Chondrocyte (in vitro differentiated cells): Measurements from ENCODE around the gene PNMA8B. TPM values are rescaled to one million over a fixed set of nuclear protein-coding genes. Genes with fewer than 3 reads are reported as not detected.

Experiments used
- DNase-seq: peaks from one replicate; pipeline ENCODE4 v3.0.0; 2021; ENCODE audit warnings: mixed read lengths, low spot score
- H3K27ac Mint-ChIP-seq: one replicate; pipeline ENCODE4 v1.8.0; 2021; ENCODE audit warnings: mild to moderate bottlenecking, moderate library complexity, mixed read lengths; ENCODE audit not compliant: unreplicated experiment
- H3K27me3 Mint-ChIP-seq: 2 replicates; pipeline ENCODE4 v1.8.0; 2021; ENCODE audit warnings: low read depth, mixed read lengths
- H3K36me3 Mint-ChIP-seq: 2 replicates; pipeline ENCODE4 v1.8.0; 2021; ENCODE audit warnings: low read depth, mixed read lengths
- H3K4me1 Mint-ChIP-seq: 2 replicates; pipeline ENCODE4 v1.8.0; 2021; ENCODE audit warnings: low read depth, mild to moderate bottlenecking, mixed read lengths
- H3K4me3 Mint-ChIP-seq: one replicate; pipeline ENCODE4 v1.8.0; 2021; ENCODE audit warnings: mild to moderate bottlenecking, moderate library complexity, mixed read lengths; ENCODE audit not compliant: unreplicated experiment
- H3K9me3 Mint-ChIP-seq: 2 replicates; pipeline ENCODE4 v1.8.0; 2021; ENCODE audit warnings: low read depth, mixed read lengths
- total RNA-seq: library from RNA; stranded (reverse); gene quantifications from 3 replicates; pipeline ENCODE4 v1.2.1, GENCODE V29; 2021
- TF ChIP-seq, protein P1 (sequence below): fragments of 200-600 bp; sonication (generic); IDR thresholded peaks from 2 replicates; pipeline ENCODE4 v1.5.0; 2021; ENCODE audit warnings: antibody characterized with exemption, mild to moderate bottlenecking, moderate library complexity

The PNMA8B gene
- total RNA-seq, 1 donor from 2014 or later = 2.2 TPM

DNA sequence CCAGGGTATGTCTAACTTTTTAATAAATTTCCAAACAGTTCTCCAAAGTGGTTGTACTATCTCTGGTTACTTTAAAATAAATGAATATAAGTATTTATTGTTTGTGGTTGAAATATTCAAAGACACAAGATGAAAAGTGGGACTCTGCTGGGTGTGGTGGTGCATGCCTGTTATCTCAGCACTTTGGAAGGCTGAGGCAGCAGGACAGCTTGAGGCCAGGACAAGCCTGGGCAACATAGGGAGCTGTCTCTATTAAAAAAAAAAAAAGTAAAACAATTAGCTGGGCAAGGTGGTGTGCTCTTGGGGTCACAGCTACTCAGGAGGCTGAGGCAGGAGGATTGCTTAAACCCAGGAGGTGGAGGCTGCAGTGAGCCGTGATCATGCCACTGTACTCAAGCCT, 34.7 kb downstream of the PNMA8B start:
- Mint-ChIP-seq H3K4me3 (no peak overlapping the region), H3K27me3 (no peaks in the 10 kb centered on the region), H3K36me3 (no peaks in the 10 kb centered on the region), H3K4me1 (peaks cover 6% of the 10 kb centered on the region), H3K9me3 (no peaks in the 10 kb centered on the region), H3K27ac (no peak overlapping the region)
- DNase-seq = no peak
- TF ChIP-seq, protein P1, sequence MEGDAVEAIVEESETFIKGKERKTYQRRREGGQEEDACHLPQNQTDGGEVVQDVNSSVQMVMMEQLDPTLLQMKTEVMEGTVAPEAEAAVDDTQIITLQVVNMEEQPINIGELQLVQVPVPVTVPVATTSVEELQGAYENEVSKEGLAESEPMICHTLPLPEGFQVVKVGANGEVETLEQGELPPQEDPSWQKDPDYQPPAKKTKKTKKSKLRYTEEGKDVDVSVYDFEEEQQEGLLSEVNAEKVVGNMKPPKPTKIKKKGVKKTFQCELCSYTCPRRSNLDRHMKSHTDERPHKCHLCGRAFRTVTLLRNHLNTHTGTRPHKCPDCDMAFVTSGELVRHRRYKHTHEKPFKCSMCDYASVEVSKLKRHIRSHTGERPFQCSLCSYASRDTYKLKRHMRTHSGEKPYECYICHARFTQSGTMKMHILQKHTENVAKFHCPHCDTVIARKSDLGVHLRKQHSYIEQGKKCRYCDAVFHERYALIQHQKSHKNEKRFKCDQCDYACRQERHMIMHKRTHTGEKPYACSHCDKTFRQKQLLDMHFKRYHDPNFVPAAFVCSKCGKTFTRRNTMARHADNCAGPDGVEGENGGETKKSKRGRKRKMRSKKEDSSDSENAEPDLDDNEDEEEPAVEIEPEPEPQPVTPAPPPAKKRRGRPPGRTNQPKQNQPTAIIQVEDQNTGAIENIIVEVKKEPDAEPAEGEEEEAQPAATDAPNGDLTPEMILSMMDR = no peak

DNA sequence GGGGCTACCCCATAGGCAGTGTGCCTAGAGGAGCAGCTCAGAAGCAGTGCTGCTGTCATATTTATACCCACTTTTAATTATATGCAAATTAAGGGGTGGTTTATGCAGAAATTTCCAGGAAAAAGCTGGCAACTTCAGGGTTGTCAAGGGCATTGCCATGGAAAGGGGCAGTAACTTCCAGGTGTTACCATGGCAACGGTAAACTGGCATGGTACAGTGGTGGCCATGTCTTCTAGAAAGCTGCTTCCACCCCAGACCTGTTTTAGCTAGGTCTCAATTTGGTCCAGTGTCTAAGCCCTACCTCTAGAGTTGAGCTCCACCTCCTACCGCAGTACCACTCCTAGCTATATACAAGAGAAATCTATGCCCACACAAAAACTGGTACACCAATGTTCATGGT, 35.6 kb downstream of the PNMA8B start:
- no peaks in the 10 kb centered on the region for H3K36me3 Mint-ChIP-seq
- H3K4me1 Mint-ChIP-seq = peaks cover 6% of the 10 kb centered on the region
- no peaks in the 10 kb centered on the region for H3K27me3 Mint-ChIP-seq
- TF ChIP-seq, protein P1 = no peak
- no peaks in the 10 kb centered on the region for H3K9me3 Mint-ChIP-seq
- DNase-seq = no peak
- H3K27ac Mint-ChIP-seq = no peak overlapping the region
- no peak overlapping the region for H3K4me3 Mint-ChIP-seq

DNA sequence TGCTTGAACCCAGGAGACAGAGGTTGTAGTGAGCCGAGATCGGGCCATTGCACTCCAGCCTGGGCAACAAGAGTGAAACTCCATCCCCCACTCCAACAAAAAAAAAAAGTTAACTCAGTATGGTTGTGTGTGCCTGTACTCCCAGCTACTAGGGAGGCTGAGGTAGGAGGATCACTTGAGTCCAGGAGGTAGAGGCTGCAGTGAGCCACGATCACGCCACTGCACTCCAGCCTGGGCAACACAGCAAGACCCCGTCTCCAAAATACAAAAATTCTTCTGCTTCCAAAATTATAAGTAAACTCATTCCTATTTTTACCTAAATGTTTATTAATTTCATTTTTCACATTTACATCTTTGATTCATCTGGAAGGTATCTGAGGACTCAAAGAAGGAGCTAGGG, 38.7 kb downstream of the PNMA8B start:
- Mint-ChIP-seq H3K27ac (no peak overlapping the region), H3K9me3 (no peaks in the 10 kb centered on the region), H3K36me3 (no peaks in the 10 kb centered on the region), H3K27me3 (no peaks in the 10 kb centered on the region), H3K4me3 (no peak overlapping the region), H3K4me1 (peaks cover 6% of the 10 kb centered on the region)
- peak; percentile 5 for DNase-seq
- TF ChIP-seq, protein P1 = no peak

DNA sequence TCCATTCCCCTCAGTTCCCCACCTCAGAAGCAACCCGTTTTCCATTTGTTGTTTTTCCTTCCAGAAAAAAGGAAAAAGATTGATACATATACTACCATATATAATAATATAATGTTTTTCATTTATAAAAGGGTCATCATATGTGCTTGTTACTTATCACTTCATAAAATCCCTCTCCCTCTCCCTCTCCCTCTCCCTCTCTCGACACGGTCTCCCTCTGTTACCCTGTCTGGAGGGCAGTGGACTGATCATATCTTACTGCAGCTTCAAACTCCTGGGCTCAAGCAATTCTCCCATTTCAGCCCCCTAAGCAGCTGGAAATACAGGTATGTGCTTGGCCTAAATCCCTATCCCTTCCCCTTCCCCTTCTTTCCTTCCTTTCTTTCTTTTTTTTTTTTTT, 41.4 kb downstream of the PNMA8B start:
- Mint-ChIP-seq H3K27me3 (no peaks in the 10 kb centered on the region), H3K36me3 (peaks cover 3% of the 10 kb centered on the region), H3K4me1 (peaks cover 24% of the 10 kb centered on the region), H3K9me3 (peaks cover 7% of the 10 kb centered on the region), H3K27ac (no peak overlapping the region), H3K4me3 (no peak overlapping the region)
- DNase-seq = no peak
- TF ChIP-seq, protein P1 = no peak

DNA sequence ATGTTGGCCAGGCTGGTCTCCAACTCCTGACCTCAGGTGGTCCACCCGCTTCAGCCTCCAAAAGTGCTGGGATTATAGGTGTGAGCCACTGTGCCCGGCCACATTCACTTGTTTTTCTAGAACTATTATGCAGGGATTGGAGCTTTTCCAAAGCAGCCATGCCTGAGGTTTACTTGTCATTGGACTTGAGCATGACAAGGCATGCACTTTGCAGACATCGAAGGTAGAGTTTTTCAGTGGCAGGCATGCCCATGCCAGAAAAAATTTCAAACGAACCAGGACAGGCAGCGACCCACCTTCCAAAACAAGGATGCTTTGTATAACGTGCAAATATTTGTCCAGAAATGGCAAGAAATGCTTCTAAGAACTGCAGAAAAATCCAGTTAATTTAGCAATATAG, 42.0 kb downstream of the PNMA8B start:
- Mint-ChIP-seq H3K4me3 (no peak overlapping the region), H3K36me3 (peaks cover 3% of the 10 kb centered on the region), H3K4me1 (peaks cover 24% of the 10 kb centered on the region), H3K9me3 (peaks cover 7% of the 10 kb centered on the region), H3K27me3 (no peaks in the 10 kb centered on the region), H3K27ac (no peak overlapping the region)
- peak; percentile 7 for DNase-seq
- TF ChIP-seq, protein P1 = no peak
